Smooth muscle cell (in vitro differentiated cells): ENCODE results near the gene AJUBA. TPM values are rescaled to one million over a fixed set of nuclear protein-coding genes. Genes with fewer than 3 reads are reported as not detected.
"Not testable (repeated sequence)": the region's sequence is repeated elsewhere in the genome, so short reads cannot be mapped to it uniquely, and the experiment has no call there.

Experiments used
- DNase-seq: peaks from one replicate; lab custom pipeline; 2025; ENCODE audit not compliant: unreplicated experiment; lab: John Stamatoyannopoulos, UW
- H2AFZ ChIP-seq: fragments of 200-600 bp; sonication (generic); 2 replicates; pipeline ENCODE4 v1.6.0; 2016; ENCODE audit warnings: antibody characterized with exemption, low read depth, mild to moderate bottlenecking
- H3F3A ChIP-seq: fragments of 200-600 bp; sonication (generic); 2 replicates; pipeline ENCODE4 v1.6.0; 2017; ENCODE audit warnings: antibody characterized with exemption, low read depth
- H3K27ac ChIP-seq: fragments of 200-600 bp; sonication (generic); 2 replicates; pipeline ENCODE4 v1.5.1; 2016; ENCODE audit warnings: low read depth, mild to moderate bottlenecking
- H3K27me3 ChIP-seq: fragments of 200-600 bp; sonication (generic); 2 replicates; pipeline ENCODE4 v1.6.1; 2016; ENCODE audit warnings: low read depth, mild to moderate bottlenecking
- H3K36me3 ChIP-seq: fragments of 200-600 bp; sonication (generic); 2 replicates; pipeline ENCODE4 v1.5.1; 2016; ENCODE audit warnings: low read depth
- H3K4me1 ChIP-seq: fragments of 200-600 bp; sonication (generic); 2 replicates; pipeline ENCODE4 v1.5.1; 2016; ENCODE audit warnings: low read depth
- H3K4me2 ChIP-seq: fragments of 200-600 bp; sonication (generic); 2 replicates; pipeline ENCODE4 v1.6.0; 2016; ENCODE audit warnings: mild to moderate bottlenecking
- H3K4me3 ChIP-seq: fragments of 200-600 bp; sonication (generic); 2 replicates; pipeline ENCODE4 v1.5.1; 2016; ENCODE audit warnings: mild to moderate bottlenecking
- H3K79me2 ChIP-seq: fragments of 200-600 bp; sonication (generic); 2 replicates; pipeline ENCODE4 v1.6.0; 2016; ENCODE audit warnings: low read depth, mild to moderate bottlenecking
- H3K9ac ChIP-seq: fragments of 200-600 bp; sonication (generic); 2 replicates; pipeline ENCODE4 v1.6.0; 2016; ENCODE audit warnings: low read depth
- H3K9me3 ChIP-seq: fragments of 200-600 bp; sonication (generic); replicated peaks from 2 replicates; pipeline ENCODE4 v1.5.1; 2016; ENCODE audit warnings: low read depth
- H4K20me1 ChIP-seq: fragments of 200-600 bp; sonication (generic); 2 replicates; pipeline ENCODE4 v1.6.0; 2016; ENCODE audit warnings: low read depth
- WGBS: methylation state at CpG from one replicate; pipeline ENCODE4 v1.1.7; 2016; ENCODE audit warnings: low lambda C conversion rate; 5-methylcytosine and 5-hydroxymethylcytosine counted together
- polyA plus RNA-seq: library from polyadenylated mRNA; unstranded; fragments of >200 nt; fragmentation: Nextera tagmentation; extraction: Ambion mirVana; gene quantifications from 2 replicates; pipeline ENCODE4 v1.2.1, GENCODE V29; 2016
- total RNA-seq: library from RNA; depleted of rRNA; stranded (reverse); fragments of >200 nt; gene quantifications from 2 replicates; pipeline ENCODE4 v1.2.3, GENCODE V29; 2014
- TF ChIP-seq, protein P1 (sequence below): fragments of 200-600 bp; sonication (generic); IDR thresholded peaks from 2 replicates; pipeline ENCODE4 v1.5.1; 2017; ENCODE audit warnings: borderline replicate concordance, mild to moderate bottlenecking, antibody characterized with exemption; ENCODE audit not compliant: insufficient read depth, poor library complexity, severe bottlenecking

The AJUBA gene
- total and polyA plus RNA-seq, 2 experiments from 2014 or later = 19.8 to 20.7 TPM

GRCh38 chr14:22962061-22962676 lies 20.2 kb downstream of the AJUBA start:
- no peak for DNase-seq
- Histone ChIP-seq H3K27ac (no peak overlapping the region), H3K27me3 (no peaks in the 10 kb centered on the region), H3K9ac (no peak overlapping the region), H3K9me3 (no peaks in the 10 kb centered on the region), H3K4me1 (no peaks in the 10 kb centered on the region), H3K4me2 (no peak overlapping the region), H4K20me1 (no peaks in the 10 kb centered on the region), H2AFZ (no peak overlapping the region), H3K4me3 (no peak overlapping the region), H3K36me3 (no peaks in the 10 kb centered on the region), H3K79me2 (no peaks in the 10 kb centered on the region), H3F3A (no peaks in the 10 kb centered on the region)
- TF ChIP-seq, protein P1, sequence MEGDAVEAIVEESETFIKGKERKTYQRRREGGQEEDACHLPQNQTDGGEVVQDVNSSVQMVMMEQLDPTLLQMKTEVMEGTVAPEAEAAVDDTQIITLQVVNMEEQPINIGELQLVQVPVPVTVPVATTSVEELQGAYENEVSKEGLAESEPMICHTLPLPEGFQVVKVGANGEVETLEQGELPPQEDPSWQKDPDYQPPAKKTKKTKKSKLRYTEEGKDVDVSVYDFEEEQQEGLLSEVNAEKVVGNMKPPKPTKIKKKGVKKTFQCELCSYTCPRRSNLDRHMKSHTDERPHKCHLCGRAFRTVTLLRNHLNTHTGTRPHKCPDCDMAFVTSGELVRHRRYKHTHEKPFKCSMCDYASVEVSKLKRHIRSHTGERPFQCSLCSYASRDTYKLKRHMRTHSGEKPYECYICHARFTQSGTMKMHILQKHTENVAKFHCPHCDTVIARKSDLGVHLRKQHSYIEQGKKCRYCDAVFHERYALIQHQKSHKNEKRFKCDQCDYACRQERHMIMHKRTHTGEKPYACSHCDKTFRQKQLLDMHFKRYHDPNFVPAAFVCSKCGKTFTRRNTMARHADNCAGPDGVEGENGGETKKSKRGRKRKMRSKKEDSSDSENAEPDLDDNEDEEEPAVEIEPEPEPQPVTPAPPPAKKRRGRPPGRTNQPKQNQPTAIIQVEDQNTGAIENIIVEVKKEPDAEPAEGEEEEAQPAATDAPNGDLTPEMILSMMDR = no peak
- 90% methylated on average over 6 of the region's 6 CpGs for WGBS

DNA sequence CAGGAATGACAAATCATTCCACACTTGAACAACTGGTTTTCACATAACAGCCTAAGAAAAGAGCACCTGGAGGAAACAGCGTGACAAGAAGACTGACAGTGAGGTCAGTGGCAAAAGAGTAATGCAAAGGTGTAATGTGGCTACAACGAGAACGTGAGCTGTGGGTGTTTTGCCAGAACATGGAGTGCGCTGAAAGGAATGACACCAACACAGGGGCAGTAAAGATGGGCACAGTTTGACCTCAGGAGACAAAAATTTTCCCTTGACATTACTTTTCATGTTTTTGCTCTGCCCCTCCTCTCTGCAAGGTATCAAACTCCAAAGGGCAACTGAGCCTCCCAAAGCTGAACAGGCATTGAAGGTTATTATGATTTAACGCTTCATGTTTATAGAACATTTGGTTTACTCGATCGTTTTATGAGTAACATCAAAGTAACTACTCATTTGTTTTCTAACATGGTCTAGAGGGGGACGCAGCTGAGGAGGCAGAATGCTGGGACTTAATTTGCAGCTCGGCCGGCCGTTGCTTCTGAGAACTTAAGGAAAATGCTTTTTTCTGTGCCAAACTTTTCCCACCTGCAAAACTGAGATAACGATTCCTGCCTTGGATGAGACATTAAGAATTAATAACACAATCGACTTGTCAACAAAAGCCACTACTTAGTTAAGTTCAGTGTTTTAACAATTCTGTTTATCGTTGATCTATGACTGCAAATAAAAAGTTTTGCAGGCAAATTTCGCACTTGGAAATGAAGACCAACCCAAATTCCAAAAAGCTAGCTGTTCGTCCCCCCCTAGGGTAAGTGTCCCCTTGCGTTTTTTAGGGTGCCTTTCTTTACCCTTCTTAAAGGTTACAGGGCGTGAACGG lies 26.4 kb downstream of the AJUBA start:
- no peak for DNase-seq
- no peaks in the 10 kb centered on the region for H3F3A ChIP-seq
- TF ChIP-seq, protein P1 = no peak
- H3K4me2 ChIP-seq = peak overlapping the region; percentile 93
- H2AFZ ChIP-seq = peak overlapping the region; percentile 94
- H3K27ac ChIP-seq = peak overlapping the region; percentile 79
- 27% methylated on average over 19 of the region's 19 CpGs for WGBS
- peak overlapping the region; percentile 80 for H3K4me3 ChIP-seq
- H3K9ac ChIP-seq = peak overlapping the region; percentile 68
- H3K4me1 ChIP-seq = peaks cover 7% of the 10 kb centered on the region
- H3K79me2 ChIP-seq = no peaks in the 10 kb centered on the region
- H4K20me1 ChIP-seq = no peaks in the 10 kb centered on the region
- H3K27me3 ChIP-seq = no peaks in the 10 kb centered on the region
- no peaks in the 10 kb centered on the region for H3K9me3 ChIP-seq
- H3K36me3 ChIP-seq = no peaks in the 10 kb centered on the region

DNA sequence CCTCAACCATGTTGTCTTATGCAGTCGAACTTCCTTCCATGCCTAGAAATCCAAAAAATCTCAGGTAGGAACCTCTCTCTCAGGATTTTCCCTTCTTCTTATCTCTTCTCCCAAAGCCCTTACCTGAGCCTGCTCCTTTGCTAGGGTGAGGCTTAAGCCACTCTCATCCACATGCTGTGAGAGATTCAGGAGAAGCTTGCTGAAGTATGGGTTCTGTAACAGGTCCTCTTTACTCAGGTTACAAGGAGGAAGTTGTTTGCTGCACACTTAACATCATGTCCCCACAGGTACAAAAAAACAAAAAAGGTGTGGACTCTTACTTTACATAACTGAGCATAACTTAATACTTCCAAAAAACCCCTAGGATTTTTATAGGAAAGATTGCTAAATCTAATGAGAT lies 29.9 kb downstream of the AJUBA start:
- no peak for DNase-seq
- Histone ChIP-seq H3K36me3 (no peaks in the 10 kb centered on the region), H3K9me3 (no peaks in the 10 kb centered on the region), H3K79me2 (no peaks in the 10 kb centered on the region), H3K4me2 (no peak overlapping the region), H3K9ac (no peak overlapping the region), H4K20me1 (no peaks in the 10 kb centered on the region), H3K4me3 (no peak overlapping the region), H2AFZ (no peak overlapping the region), H3K27ac (no peak overlapping the region), H3K4me1 (peaks cover 7% of the 10 kb centered on the region), H3K27me3 (no peaks in the 10 kb centered on the region), H3F3A (no peaks in the 10 kb centered on the region)
- TF ChIP-seq, protein P1 = no peak
- WGBS = 95% methylated on average over 1 of the region's 1 CpG

DNA sequence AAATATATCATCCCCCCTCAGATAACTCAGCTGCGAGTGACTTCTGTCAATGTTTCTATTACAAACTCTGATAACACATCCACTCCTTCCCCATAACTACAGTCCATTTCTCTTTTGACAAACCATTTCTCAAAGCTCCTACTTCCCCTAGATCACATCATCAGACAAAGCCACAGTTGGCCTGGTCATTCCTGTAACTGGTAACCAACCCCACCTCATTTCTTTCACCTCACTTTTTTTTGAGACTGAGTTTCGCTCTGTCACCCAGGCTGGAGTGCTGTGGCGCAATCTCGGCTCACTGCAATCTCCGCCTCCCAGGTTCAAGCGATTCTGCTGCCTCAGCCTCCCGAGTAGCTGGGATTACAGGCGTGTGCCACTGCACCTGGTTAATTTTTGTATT lies 30.6 kb downstream of the AJUBA start:
- H3K9ac ChIP-seq, H2AFZ ChIP-seq, H3K4me2 ChIP-seq, H3K9me3 ChIP-seq, H3F3A ChIP-seq, H3K4me1 ChIP-seq, H3K36me3 ChIP-seq, H3K4me3 ChIP-seq, H4K20me1 ChIP-seq, H3K79me2 ChIP-seq, DNase-seq, H3K27me3 ChIP-seq, H3K27ac ChIP-seq: not testable (repeated sequence)
- 95% methylated on average over 8 of the region's 8 CpGs for WGBS
